ENCODE results near the gene GNMT. TPM values are rescaled to one million over a fixed set of nuclear protein-coding genes. Genes with fewer than 3 reads are reported as not detected.

GNMT gene
- total and polyA plus RNA-seq, 9 of the 15 experiments (the other 6 are each of a cell fraction or from before 2014, with no cell fraction given), result 0.11 to 0.29 (median 0.15) TPM; not detected in 6

DNA sequence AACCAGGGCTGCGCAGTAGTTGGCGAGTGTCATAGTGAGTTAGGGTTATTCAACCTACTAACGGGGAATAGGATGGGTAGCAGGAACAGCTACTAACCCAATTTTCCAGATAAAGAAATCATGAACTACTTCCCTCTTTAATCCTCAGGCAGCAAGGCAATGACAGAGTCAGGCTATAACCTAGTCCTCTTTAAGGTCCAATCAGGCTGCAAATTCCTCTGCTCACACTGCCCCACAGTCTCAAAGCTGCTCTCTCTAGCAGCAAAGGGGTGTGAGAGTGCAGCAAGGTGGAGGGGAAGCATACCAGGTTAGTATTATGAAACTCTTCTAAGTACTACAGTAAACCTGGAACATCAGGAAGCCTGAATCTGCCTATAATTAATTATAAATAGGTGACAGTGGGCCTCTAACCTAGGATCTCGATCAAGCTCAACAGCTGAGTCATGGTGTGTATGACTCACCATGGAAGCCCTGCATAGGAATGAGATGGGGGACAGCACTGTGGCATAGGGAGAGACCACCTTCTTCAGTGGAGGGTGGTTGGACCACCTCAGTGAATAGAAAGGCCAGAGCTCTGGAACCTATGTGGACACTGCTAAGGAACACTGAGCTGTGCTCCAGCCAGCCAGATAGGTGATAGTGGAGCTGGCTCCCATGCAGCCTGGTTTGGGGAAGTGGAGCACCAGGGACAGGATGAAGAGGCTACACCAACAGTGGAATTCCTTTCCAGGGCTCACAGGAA, 10.5 kb downstream of the GNMT start (continued):
- TF ChIP-seq CREM (IDR thresholded peaks at IDR 0.05; ENCODE audit: low read depth) (0 out of 2 replicates have a peak, but pooled peaks have one; percentile 5), ZNF165 (CRISPR knock-in tag; IDR thresholded peaks at IDR 0.05; ENCODE audit: borderline replicate concordance) (no peak), ARID1B (IDR thresholded peaks at IDR 0.05) (peak; percentile 89), SP1 (CRISPR knock-in tag; IDR thresholded peaks at IDR 0.05) (0 out of 2 replicates have a peak, but pooled peaks have one; percentile 36), HDAC2 (IDR thresholded peaks at IDR 0.05) (peak; percentile 77; the same call in 1 of the 2 replicates), ZNF79 (CRISPR knock-in tag; IDR thresholded peaks at IDR 0.05; ENCODE audit: low read depth) (no peak), ZNF23 (CRISPR knock-in tag; IDR thresholded peaks at IDR 0.05) (no peak), NCOA6 (IDR thresholded peaks at IDR 0.05) (no peak), KLF6 (CRISPR knock-in tag; IDR thresholded peaks at IDR 0.05; ENCODE audit: borderline replicate concordance) (no peak), ZNF57 (CRISPR knock-in tag; IDR thresholded peaks at IDR 0.05) (no peak), ZNF274 (IDR thresholded peaks at IDR 0.05; ENCODE audit: borderline replicate concordance, low read depth, low read length) (no peak), CBX8 (IDR thresholded peaks at IDR 0.05; ENCODE audit: borderline replicate concordance, extremely low read depth, low read depth, low read length, poor library complexity, severe bottlenecking) (no peak)
- TF ChIP-seq, protein P1, sequence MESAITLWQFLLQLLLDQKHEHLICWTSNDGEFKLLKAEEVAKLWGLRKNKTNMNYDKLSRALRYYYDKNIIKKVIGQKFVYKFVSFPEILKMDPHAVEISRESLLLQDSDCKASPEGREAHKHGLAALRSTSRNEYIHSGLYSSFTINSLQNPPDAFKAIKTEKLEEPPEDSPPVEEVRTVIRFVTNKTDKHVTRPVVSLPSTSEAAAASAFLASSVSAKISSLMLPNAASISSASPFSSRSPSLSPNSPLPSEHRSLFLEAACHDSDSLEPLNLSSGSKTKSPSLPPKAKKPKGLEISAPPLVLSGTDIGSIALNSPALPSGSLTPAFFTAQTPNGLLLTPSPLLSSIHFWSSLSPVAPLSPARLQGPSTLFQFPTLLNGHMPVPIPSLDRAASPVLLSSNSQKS (CRISPR knock-in tag; IDR thresholded peaks at IDR 0.05), result no peak
- TF ChIP-seq, protein P2, sequence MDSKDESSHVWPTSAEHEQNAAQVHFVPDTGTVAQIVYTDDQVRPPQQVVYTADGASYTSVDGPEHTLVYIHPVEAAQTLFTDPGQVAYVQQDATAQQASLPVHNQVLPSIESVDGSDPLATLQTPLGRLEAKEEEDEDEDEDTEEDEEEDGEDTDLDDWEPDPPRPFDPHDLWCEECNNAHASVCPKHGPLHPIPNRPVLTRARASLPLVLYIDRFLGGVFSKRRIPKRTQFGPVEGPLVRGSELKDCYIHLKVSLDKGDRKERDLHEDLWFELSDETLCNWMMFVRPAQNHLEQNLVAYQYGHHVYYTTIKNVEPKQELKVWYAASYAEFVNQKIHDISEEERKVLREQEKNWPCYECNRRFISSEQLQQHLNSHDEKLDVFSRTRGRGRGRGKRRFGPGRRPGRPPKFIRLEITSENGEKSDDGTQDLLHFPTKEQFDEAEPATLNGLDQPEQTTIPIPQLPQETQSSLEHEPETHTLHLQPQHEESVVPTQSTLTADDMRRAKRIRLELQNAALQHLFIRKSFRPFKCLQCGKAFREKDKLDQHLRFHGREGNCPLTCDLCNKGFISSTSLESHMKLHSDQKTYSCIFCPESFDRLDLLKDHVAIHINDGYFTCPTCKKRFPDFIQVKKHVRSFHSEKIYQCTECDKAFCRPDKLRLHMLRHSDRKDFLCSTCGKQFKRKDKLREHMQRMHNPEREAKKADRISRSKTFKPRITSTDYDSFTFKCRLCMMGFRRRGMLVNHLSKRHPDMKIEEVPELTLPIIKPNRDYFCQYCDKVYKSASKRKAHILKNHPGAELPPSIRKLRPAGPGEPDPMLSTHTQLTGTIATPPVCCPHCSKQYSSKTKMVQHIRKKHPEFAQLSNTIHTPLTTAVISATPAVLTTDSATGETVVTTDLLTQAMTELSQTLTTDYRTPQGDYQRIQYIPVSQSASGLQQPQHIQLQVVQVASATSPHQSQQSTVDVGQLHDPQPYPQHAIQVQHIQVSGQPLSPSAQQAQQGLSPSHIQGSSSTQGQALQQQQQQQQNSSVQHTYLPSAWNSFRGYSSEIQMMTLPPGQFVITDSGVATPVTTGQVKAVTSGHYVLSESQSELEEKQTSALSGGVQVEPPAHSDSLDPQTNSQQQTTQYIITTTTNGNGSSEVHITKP (IDR thresholded peaks at IDR 0.05; ENCODE audit: partially characterized antibody), result peak; percentile 90
- TF ChIP-seq, protein P3, sequence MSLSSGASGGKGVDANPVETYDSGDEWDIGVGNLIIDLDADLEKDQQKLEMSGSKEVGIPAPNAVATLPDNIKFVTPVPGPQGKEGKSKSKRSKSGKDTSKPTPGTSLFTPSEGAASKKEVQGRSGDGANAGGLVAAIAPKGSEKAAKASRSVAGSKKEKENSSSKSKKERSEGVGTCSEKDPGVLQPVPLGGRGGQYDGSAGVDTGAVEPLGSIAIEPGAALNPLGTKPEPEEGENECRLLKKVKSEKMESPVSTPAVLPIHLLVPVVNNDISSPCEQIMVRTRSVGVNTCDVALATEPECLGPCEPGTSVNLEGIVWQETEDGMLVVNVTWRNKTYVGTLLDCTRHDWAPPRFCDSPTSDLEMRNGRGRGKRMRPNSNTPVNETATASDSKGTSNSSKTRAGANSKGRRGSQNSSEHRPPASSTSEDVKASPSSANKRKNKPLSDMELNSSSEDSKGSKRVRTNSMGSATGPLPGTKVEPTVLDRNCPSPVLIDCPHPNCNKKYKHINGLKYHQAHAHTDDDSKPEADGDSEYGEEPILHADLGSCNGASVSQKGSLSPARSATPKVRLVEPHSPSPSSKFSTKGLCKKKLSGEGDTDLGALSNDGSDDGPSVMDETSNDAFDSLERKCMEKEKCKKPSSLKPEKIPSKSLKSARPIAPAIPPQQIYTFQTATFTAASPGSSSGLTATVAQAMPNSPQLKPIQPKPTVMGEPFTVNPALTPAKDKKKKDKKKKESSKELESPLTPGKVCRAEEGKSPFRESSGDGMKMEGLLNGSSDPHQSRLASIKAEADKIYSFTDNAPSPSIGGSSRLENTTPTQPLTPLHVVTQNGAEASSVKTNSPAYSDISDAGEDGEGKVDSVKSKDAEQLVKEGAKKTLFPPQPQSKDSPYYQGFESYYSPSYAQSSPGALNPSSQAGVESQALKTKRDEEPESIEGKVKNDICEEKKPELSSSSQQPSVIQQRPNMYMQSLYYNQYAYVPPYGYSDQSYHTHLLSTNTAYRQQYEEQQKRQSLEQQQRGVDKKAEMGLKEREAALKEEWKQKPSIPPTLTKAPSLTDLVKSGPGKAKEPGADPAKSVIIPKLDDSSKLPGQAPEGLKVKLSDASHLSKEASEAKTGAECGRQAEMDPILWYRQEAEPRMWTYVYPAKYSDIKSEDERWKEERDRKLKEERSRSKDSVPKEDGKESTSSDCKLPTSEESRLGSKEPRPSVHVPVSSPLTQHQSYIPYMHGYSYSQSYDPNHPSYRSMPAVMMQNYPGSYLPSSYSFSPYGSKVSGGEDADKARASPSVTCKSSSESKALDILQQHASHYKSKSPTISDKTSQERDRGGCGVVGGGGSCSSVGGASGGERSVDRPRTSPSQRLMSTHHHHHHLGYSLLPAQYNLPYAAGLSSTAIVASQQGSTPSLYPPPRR (CRISPR knock-in tag; IDR thresholded peaks at IDR 0.05; ENCODE audit: borderline replicate concordance), result no peak
- TF ChIP-seq, protein P4, sequence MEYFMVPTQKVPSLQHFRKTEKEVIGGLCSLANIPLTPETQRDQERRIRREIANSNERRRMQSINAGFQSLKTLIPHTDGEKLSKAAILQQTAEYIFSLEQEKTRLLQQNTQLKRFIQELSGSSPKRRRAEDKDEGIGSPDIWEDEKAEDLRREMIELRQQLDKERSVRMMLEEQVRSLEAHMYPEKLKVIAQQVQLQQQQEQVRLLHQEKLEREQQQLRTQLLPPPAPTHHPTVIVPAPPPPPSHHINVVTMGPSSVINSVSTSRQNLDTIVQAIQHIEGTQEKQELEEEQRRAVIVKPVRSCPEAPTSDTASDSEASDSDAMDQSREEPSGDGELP (CRISPR knock-in tag; IDR thresholded peaks at IDR 0.05; ENCODE audit: borderline replicate concordance), result no peak; the same call in 1 of the 2 replicates

Measured in K562 (cell line).